HepG2 (cell line): ENCODE data around the gene PARM1. TPM values are rescaled to one million over a fixed set of nuclear protein-coding genes. Genes with fewer than 3 reads are reported as not detected.

Source experiments
- ATAC-seq: fragments of 200-7000 bp; cut with Tn5 transposase; 3 replicates; pipeline ENCODE4 v1.9.1; 2020; ENCODE audit warnings: mild to moderate bottlenecking, moderate library complexity
- BruUV-seq: library from RNA; stranded (reverse); fragments of 400-500 nt; replicated peaks from 2 replicates; lab custom pipeline; 2021; lab: Mats Ljungman, UMichigan
- CTCF ChIA-PET: fragments of 300-600 bp; formaldehyde crosslinking; extraction: SDS; loops from one replicate; lab custom pipeline; 2021; ENCODE audit warnings: low total read pairs, inconsistent platforms, low intra/inter-chr PET ratio; lab: Yijun Ruan, JAX
- POLR2A ChIA-PET: fragments of 350-600 bp; sonication (Branson Sonifier 250); formaldehyde crosslinking; loops from one replicate; lab custom pipeline; 2020; ENCODE audit warnings: antibody characterized with exemption, inconsistent platforms; lab: Yijun Ruan, JAX
- DNase-seq: peaks from one replicate; pipeline ENCODE4 v3.0.0-alpha.2; 2015; ENCODE audit warnings: low spot score
- FAIRE-seq: peaks from 3 replicates; lab custom pipeline; 2011; peaks lifted over from hg19 to GRCh38; lab: Jason Lieb, UNC
- H2AFZ ChIP-seq: one replicate; pipeline ENCODE4 v1.6.1; 2011; ENCODE audit warnings: low read length, inconsistent platforms
- H3K27ac ChIP-seq: fragments of 300-600 bp; 3 replicates; pipeline ENCODE4 v1.8.0; 2011; ENCODE audit warnings: mixed run types, mild to moderate bottlenecking, mixed read lengths, low read length, inconsistent platforms; ENCODE audit not compliant: insufficient read depth; ENCODE audit errors: extremely low read length
- H3K27me3 ChIP-seq, 2 experiments: fragments of 200-600 bp in 1 of 2; 2 replicates in 1 of 2; 3 replicates in 1 of 2; pipeline versions ENCODE4 v1.6.0 to v1.8.0; 2011; ENCODE audit warnings: low read length in 2 of 2, mild to moderate bottlenecking in 2 of 2, moderate library complexity in 2 of 2, inconsistent platforms in 1 of 2; ENCODE audit not compliant: insufficient read depth in 2 of 2, control insufficient read depth in 1 of 2
- H3K36me3 ChIP-seq, 2 experiments: fragments of 200-600 bp in 1 of 2; replicated peaks in 1 of 2; 2 replicates in 1 of 2; 3 replicates in 1 of 2; pipeline versions ENCODE4 v1.5.1 to v1.8.0; 2011; ENCODE audit warnings: low read length in 2 of 2, inconsistent platforms in 1 of 2; ENCODE audit not compliant: insufficient read depth in 2 of 2, control insufficient read depth in 1 of 2
- H3K4me1 ChIP-seq: 2 replicates; pipeline ENCODE4 v1.5.1; 2012; ENCODE audit warnings: low read length, inconsistent platforms; ENCODE audit not compliant: insufficient read depth
- H3K4me2 ChIP-seq: 2 replicates; pipeline ENCODE4 v1.6.0; 2011; ENCODE audit warnings: low read depth, low read length, inconsistent platforms
- H3K4me3 ChIP-seq, 3 experiments: fragments of 200-600 bp in 1 of 3; sonication (generic), shearing (Covaris generic) in 1 of 3; replicated peaks in 1 of 3; 2 replicates each; pipeline ENCODE4 v1.5.1; 2011 to 2016; ENCODE audit warnings: low read length in 3 of 3, inconsistent platforms in 2 of 3, low read depth in 2 of 3, mild to moderate bottlenecking in 2 of 3, control low read depth in 1 of 3, mixed read lengths in 1 of 3; ENCODE audit not compliant: insufficient read depth in 1 of 3
- H3K79me2 ChIP-seq: one replicate; pipeline ENCODE4 v1.6.1; 2011; ENCODE audit warnings: low read length, inconsistent platforms; ENCODE audit not compliant: insufficient read depth
- H3K9ac ChIP-seq: 2 replicates; pipeline ENCODE4 v1.6.0; 2011; ENCODE audit warnings: mild to moderate bottlenecking, low read depth, low read length, inconsistent platforms; ENCODE audit not compliant: insufficient read depth
- H3K9me3 ChIP-seq: 2 replicates; pipeline ENCODE4 v1.5.1; 2012; ENCODE audit warnings: mild to moderate bottlenecking, low read length
- H4K20me1 ChIP-seq: 2 replicates; pipeline ENCODE4 v1.6.0; 2011; ENCODE audit warnings: inconsistent platforms, mild to moderate bottlenecking, low read length, moderate library complexity; ENCODE audit not compliant: insufficient read depth
- ATF1 ChIP-seq: IDR thresholded peaks from 2 replicates; pipeline ENCODE4 v1.6.1; 2016; ENCODE audit warnings: mild to moderate bottlenecking, control low read depth
- ATRX ChIP-seq: sonication (generic); formaldehyde crosslinking; IDR thresholded peaks from 2 replicates; pipeline ENCODE4 v1.4.0; 2020; ENCODE audit warnings: missing genetic modification reagents, borderline replicate concordance
- JARID2 ChIP-seq: sonication (generic); formaldehyde crosslinking; IDR thresholded peaks from 2 replicates; pipeline ENCODE4 v1.8.1; 2023; ENCODE audit warnings: missing genetic modification reagents, inconsistent platforms; ENCODE audit not compliant: insufficient replicate concordance
- MAFK ChIP-seq, 2 experiments: IDR thresholded peaks in 1 of 2; conservative IDR thresholded peaks in 1 of 2; 2 replicates each; pipeline ENCODE4 v1.6.1; 2011; ENCODE audit warnings: improper control_type of control experiment in 2 of 2, low read length in 2 of 2
- NCOA2 ChIP-seq: sonication (generic); formaldehyde crosslinking; IDR thresholded peaks from 2 replicates; pipeline ENCODE4 v1.8.0; 2022; ENCODE audit warnings: inconsistent platforms
- PPARG ChIP-seq: conservative IDR thresholded peaks from 2 replicates; pipeline ENCODE4 v1.6.1; 2016; ENCODE audit warnings: missing biosample characterization, missing genetic modification reagents
- ZFP36L1 ChIP-seq: sonication (generic); formaldehyde crosslinking; IDR thresholded peaks from 2 replicates; pipeline ENCODE4 v1.8.0; 2022; ENCODE audit warnings: mild to moderate bottlenecking, missing genetic modification reagents, moderate library complexity
- ZNF557 ChIP-seq: sonication (generic); formaldehyde crosslinking; IDR thresholded peaks from 2 replicates; pipeline ENCODE4 v1.4.0; 2020; ENCODE audit warnings: missing genetic modification reagents
- ZSCAN29 ChIP-seq: sonication (generic); formaldehyde crosslinking; conservative IDR thresholded peaks from 2 replicates; pipeline ENCODE4 v1.4.0; 2020; ENCODE audit warnings: mild to moderate bottlenecking, missing genetic modification reagents
- WGBS: methylation state at CpG from one replicate; pipeline ENCODE4 v1.1.6; 2017; ENCODE audit warnings: low lambda C conversion rate; 5-methylcytosine and 5-hydroxymethylcytosine counted together
- in situ Hi-C: cut with HindIII; loops from 2 replicates; pipeline ENCODE4 v1.10.0; 2017; ENCODE audit warnings: low pct_unique_long_range_greater_than_20kb; ENCODE audit not compliant: extremely low pct_ligation_motif_present
- intact Hi-C: fragments of 100-400 bp; cut with micrococcal nuclease; formaldehyde crosslinking; loops from one replicate; pipeline ENCODE4 v1.10.0; 2022; ENCODE audit not compliant: unreplicated experiment
- polyA plus RNA-seq, 8 experiments: library from polyadenylated mRNA; depleted of rRNA in 3 of 8; stranded (reverse) in 7 of 8; unstranded in 1 of 8; fragments of >200 nt; fragmentation: Illumina TruSeq in 4 of 8; extraction: Trizol in 4 of 8; gene quantifications; 2 replicates each; pipeline versions ENCODE4 v1.2.1 to v1.2.3, GENCODE V29; 2011 to 2016; ENCODE audit warnings: low read depth in 4 of 8, missing spikeins in 1 of 8, mixed read lengths in 1 of 8; ENCODE audit not compliant: insufficient read depth in 1 of 8
- total RNA-seq, 5 experiments: library from RNA; depleted of rRNA; stranded (reverse); fragments of >200 nt; fragmentation: Illumina TruSeq; extraction: Trizol; gene quantifications; 2 replicates each; pipeline ENCODE4 v1.2.3, GENCODE V29; 2016; ENCODE audit warnings: low read depth in 1 of 5
- TF ChIP-seq, protein P1 (sequence below): sonication (generic); formaldehyde crosslinking; IDR thresholded peaks from 2 replicates; pipeline ENCODE4 v1.5.1; 2020; ENCODE audit warnings: missing genetic modification reagents, mild to moderate bottlenecking, borderline replicate concordance
- TF ChIP-seq, protein P2 (sequence below): sonication (generic); formaldehyde crosslinking; IDR thresholded peaks from 2 replicates; pipeline ENCODE4 v1.4.0; 2020; ENCODE audit warnings: low read depth, missing genetic modification reagents
- TF ChIP-seq, protein P3 (sequence below): fragments of 450-650 bp; IDR thresholded peaks from 2 replicates; pipeline ENCODE4 v1.6.1; 2016

PARM1 gene
- total and polyA plus RNA-seq, 2 of the 13 experiments (the other 11 are each of a cell fraction or from before 2014, with no cell fraction given): not detected

DNA sequence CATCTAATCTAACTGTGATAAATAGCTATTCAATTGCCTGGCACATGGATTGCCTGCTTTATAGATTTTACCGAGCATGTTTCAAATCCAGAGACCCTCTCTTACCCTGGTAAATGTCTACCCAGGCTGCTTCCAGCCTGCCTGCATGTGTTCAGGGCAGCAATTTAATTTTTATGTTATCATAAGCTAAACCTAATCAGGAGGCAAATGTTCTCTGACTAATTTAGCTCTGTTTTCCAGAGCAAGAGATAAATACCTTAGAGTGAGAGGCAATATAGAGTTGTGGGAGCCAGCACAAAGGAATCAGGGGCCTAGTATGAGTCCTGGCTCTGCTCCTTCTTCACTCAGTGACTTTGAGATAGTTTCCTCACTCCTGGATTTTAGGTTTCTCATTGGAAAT, 37.7 kb downstream of the PARM1 start:
- ATAC-seq (no peak), FAIRE-seq (no peak), DNase-seq (no peak)
- intact Hi-C loops: no loop called here
- H3K27ac ChIP-seq: no peak overlapping the region
- no peaks in the 10 kb centered on the region for H3K9me3 ChIP-seq
- ChIA-PET POLR2A (no interaction called here), CTCF (no interaction called here)
- H3K4me2 ChIP-seq: no peak overlapping the region
- H4K20me1 ChIP-seq: no peaks in the 10 kb centered on the region
- H3K4me1 ChIP-seq: no peaks in the 10 kb centered on the region
- H3K4me3 ChIP-seq: no peak overlapping the region
- no peak overlapping the region for H3K9ac ChIP-seq
- H3K27me3 ChIP-seq: no peaks in the 10 kb centered on the region; a peak in 1 of 5 replicates
- WGBS: 67% methylated on average over 1 of the region's 1 CpG
- H3K79me2 ChIP-seq: no peaks in the 10 kb centered on the region
- BruUV-seq: no TSS peak
- H3K36me3 ChIP-seq: no peaks in the 10 kb centered on the region
- in situ Hi-C loops: no loop called here
- H2AFZ ChIP-seq: no peak overlapping the region
- TF ChIP-seq ATRX (no peak), JARID2 (CRISPR knock-in tag) (no peak), ZNF557 (CRISPR knock-in tag) (no peak), ATF1 (no peak), ZFP36L1 (CRISPR knock-in tag) (no peak), NCOA2 (no peak), PPARG (no peak), ZSCAN29 (no peak), MAFK (conservative IDR thresholded peaks at IDR 0.05 in 1 of 2, IDR thresholded peaks at IDR 0.05 in 1 of 2; ENCODE audit: low read length in 2 of 2) (no peak)
- TF ChIP-seq, protein P1, sequence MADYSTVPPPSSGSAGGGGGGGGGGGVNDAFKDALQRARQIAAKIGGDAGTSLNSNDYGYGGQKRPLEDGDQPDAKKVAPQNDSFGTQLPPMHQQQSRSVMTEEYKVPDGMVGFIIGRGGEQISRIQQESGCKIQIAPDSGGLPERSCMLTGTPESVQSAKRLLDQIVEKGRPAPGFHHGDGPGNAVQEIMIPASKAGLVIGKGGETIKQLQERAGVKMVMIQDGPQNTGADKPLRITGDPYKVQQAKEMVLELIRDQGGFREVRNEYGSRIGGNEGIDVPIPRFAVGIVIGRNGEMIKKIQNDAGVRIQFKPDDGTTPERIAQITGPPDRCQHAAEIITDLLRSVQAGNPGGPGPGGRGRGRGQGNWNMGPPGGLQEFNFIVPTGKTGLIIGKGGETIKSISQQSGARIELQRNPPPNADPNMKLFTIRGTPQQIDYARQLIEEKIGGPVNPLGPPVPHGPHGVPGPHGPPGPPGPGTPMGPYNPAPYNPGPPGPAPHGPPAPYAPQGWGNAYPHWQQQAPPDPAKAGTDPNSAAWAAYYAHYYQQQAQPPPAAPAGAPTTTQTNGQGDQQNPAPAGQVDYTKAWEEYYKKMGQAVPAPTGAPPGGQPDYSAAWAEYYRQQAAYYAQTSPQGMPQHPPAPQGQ (CRISPR knock-in tag): no peak
- TF ChIP-seq, protein P2, sequence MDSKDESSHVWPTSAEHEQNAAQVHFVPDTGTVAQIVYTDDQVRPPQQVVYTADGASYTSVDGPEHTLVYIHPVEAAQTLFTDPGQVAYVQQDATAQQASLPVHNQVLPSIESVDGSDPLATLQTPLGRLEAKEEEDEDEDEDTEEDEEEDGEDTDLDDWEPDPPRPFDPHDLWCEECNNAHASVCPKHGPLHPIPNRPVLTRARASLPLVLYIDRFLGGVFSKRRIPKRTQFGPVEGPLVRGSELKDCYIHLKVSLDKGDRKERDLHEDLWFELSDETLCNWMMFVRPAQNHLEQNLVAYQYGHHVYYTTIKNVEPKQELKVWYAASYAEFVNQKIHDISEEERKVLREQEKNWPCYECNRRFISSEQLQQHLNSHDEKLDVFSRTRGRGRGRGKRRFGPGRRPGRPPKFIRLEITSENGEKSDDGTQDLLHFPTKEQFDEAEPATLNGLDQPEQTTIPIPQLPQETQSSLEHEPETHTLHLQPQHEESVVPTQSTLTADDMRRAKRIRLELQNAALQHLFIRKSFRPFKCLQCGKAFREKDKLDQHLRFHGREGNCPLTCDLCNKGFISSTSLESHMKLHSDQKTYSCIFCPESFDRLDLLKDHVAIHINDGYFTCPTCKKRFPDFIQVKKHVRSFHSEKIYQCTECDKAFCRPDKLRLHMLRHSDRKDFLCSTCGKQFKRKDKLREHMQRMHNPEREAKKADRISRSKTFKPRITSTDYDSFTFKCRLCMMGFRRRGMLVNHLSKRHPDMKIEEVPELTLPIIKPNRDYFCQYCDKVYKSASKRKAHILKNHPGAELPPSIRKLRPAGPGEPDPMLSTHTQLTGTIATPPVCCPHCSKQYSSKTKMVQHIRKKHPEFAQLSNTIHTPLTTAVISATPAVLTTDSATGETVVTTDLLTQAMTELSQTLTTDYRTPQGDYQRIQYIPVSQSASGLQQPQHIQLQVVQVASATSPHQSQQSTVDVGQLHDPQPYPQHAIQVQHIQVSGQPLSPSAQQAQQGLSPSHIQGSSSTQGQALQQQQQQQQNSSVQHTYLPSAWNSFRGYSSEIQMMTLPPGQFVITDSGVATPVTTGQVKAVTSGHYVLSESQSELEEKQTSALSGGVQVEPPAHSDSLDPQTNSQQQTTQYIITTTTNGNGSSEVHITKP (CRISPR knock-in tag): no peak
- TF ChIP-seq, protein P3, sequence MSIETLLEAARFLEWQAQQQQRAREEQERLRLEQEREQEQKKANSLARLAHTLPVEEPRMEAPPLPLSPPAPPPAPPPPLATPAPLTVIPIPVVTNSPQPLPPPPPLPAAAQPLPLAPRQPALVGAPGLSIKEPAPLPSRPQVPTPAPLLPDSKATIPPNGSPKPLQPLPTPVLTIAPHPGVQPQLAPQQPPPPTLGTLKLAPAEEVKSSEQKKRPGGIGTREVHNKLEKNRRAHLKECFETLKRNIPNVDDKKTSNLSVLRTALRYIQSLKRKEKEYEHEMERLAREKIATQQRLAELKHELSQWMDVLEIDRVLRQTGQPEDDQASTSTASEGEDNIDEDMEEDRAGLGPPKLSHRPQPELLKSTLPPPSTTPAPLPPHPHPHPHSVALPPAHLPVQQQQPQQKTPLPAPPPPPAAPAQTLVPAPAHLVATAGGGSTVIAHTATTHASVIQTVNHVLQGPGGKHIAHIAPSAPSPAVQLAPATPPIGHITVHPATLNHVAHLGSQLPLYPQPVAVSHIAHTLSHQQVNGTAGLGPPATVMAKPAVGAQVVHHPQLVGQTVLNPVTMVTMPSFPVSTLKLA: no peak
